NCI-H1417 treated with DMSO at 0.1 percent for 48 hours (cell line): ENCODE results near the gene UTP25.
"Not testable (repeated sequence)": the region's sequence is repeated elsewhere in the genome, so short reads cannot be mapped to it uniquely, and the experiment has no call there.

Experiments used
- DNase-seq: peaks from one replicate; lab custom pipeline; 2025; lab: John Stamatoyannopoulos, UW

UTP25 gene

DNA sequence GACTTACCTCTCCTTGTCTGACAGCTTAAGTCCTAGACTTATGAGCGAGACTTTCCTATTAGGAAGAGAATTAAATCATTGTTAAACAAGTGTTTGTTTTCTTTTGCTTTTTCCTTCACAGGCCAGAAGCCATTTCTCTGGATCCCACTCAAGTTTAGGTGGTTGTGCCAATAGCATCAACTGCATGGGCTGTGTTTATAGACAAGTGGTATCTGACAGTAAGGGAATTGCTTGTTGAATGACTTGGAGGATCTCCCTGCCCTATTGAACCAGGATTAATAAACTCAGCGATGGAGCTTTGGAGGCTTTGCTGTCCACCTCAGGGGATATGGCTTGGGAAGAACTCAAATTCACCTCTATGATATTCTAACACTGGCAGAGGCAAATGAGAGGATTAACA, 43.7 kb downstream of the UTP25 start:
- no peak for DNase-seq

DNA sequence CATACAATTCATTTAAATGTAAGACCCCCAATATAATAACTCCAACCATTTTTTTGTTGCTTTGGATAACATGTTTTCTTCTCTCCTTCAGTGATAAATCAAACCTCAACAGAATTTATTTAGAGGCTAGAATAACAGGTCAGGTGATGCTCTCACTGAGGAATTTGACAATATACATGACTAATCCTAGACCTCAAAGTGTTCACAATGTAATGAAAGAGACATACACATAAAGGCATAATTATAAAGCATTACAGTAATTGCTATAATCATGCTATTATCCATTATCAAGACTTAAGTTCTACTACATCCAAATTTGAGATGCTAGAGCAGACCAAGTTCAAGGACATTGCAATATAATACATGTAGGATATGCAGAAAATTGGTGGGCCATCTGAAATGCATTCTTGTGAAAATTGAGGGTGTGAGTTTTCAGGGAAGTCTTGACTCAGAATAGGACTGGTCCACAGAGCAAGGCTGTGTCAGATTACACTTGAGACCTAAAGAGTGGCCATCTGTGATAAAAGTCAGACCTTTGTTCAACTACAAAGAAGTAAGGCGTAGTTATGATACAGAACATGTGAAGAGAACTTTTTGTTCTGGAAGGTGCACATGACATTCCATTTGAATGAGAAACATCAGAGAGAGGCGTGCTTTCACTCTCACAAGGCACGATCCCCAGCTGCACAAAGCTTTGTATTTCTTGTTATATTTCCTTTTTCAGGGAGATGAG, 45.5 kb downstream of the UTP25 start:
- no peak for DNase-seq

DNA sequence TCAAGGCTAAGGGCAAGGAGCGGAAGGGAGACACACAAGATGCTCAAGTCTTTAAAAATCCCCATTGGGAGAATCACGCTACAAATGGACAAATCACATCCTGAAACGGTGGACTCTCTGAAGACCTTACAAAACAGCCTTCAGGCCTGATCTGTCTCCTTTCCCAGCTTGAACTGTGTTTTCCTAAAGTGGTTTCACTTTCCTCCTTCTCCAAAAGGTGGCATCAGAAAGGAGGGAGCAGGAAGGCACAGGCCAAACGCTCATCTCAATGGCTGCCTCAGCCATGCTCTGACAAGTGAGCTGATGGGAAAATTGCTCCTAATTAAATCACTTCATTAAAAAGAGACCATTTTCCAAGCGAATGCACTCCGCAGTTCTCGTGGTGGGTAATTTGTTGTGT, 47.7 kb downstream of the UTP25 start:
- DNase-seq: peak; percentile 60

DNA sequence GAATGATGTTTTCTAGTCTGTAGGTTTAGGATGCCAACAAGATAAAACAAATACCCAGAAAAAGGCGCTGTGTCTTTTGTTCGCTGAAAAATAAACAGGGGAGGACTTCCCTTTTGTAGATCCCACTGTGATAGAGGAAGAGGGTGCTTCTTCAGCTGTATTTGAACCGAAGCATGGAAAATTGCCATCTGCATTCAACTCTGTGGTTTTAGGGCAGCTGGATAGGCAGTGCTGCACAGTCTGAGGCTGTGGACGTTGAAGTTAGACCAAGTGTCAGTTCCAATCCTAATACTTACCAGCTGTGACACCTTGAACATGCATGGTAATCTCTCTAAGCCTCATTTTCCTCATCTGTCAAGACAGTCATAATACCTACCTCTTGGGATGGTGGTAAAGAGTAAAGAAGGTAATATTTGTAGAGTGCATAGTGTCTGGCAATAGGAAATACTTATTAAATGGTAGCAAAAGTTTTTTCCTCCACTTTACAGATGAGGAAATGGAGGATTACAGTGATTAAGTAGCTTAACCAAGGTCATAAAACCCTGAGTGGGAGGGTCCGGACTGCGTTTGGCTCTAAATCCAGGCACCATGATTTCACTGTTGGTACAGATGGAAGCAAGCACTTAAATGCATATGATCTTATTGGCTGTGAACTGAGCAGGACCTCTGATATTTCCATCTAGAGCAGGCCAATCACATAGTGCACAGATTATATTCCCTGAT, 48.5 kb downstream of the UTP25 start:
- no peak for DNase-seq

DNA sequence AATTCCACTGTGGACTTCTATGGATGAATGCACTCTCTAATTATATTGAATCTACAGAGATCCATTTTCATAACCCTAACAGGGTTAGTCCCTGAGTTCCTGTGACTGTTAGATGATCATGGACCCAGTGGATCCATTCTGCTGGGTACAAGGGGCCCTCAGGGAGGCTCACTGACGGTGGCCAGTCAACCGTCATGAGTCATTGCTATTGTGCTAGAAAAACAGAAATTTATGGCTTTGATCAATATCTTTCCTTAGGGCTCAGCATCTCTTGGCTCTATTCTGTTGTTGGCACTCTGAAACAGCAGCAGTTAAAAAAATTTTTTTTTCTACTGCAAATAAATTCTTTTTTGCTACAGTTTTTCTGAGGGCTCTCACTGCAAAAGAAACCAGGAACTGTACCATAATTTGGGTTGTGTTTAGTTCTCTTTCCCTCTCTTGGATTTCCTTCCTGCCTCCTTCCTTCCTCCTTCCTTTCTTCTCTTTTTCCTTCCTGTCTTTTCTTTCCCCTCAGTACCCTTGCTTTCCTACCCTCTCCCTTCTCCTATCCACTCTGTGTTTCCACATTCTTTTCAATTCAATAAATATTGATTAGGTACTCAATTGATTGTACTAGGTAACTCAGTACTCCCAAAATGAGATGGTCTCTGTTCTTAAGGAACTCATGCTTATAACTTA, 49.5 kb downstream of the UTP25 start:
- no peak for DNase-seq

DNA sequence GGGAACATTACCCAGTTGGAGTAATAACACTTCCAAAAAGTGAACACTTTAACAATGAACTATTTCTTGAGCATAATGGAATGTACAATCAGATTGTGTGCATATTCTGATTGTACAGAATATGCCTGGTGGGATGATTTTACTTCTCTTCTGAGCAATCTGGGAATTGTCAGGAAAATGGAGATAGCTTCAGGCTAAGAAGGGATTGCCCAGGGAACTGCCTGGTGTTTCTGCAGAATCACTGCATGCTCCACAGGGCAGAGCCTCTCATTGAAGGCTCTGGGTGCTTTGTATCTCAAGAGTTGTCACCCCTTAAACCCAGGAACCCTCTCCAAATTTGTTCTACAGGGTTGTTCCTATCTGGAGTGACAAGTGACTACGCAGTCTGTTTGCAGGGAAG, 51.2 kb downstream of the UTP25 start:
- no peak for DNase-seq

DNA sequence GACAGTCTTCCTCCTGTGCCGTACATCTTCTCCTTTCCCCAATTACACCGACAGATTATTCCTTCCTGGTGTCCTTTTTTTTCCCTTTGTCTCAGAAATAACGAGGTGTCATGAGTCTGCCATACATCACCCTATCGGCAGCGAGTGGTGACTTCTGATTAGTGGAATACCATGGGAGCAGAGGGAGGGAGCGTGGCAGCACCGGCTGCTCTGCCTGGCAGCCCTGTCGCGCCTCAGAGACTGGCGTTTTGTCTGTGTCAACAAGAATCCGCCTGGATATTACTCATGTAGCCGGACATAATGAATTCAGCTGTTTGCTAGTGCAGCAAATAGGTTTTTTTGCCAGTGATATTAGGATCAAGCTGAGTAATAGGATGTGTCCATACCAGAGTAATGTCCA, 51.8 kb downstream of the UTP25 start:
- peak; percentile 76 for DNase-seq

DNA sequence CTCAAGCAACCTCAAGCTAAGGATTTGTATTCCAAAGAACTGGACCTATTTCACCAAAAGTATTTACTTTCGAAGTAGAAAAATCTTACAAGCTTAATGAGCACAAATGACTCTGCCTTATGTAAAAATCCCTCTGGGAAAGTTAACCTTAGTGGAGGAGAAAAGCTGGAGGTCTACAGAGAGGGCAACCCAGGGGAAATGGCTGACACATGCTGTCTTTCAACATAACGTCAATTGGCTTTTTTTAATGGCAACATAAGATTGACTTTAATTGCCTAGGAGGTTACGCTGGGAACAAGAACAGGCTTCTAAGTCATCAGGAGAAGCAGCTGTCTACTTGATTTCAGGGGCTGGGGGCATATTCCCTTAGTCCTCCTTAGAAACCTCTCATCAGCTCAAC, 52.3 kb downstream of the UTP25 start:
- no peak for DNase-seq

DNA sequence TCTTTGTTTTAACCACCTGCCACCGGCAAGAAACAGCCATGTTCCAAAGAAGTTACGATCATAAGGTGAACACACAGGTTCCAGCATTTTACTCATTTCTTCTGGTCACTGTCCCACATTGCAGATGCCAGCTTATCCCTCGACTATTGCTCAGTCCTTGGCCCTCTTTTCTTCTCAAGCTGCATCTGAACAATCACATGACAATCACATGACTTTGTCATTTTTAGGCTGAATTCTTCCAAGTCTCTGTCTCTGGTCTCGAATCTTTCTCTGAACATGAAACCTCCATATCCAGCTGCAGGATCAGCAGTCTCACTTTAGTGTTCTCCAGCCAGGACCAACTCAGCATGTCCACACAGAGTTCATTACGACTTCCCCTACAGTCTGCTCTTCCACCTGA, 53.8 kb downstream of the UTP25 start:
- DNase-seq: no peak

DNA sequence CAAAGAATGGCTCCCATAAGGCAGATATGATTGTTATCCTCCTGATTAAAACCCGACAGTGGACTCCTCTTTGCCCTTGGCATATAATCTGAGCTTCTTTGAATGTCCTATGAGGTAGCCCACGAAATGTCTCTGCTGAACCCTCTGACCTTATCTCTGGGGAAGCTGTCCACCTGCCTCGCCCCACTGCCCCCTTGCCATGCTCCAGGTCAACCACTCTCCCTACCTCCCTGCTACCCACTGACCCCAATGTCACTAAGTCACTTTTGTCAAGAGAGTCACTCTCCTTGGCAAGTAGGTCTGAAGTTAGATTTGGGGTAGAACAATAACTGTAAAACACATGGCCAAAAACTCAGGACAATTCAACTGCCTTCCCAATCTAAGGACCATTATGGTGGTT, 54.5 kb downstream of the UTP25 start:
- no peak for DNase-seq

DNA sequence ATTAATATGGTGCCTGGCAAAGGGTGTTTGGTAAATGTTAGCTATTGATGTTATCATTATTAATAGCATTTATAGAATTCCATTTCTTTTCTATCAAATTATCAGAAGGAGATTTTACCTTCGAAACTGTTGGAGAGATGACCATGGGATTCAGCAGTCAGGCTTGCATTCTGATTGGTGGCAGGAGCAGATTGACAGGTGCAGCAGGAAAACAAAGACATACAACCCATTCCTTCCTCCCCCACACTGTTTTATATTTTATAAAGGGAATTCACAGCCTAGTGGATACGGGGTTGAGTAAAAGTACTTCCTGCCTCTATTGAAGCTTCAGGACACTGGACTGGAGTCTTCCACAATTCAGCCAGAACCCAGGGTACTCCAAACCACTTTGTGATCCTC, 55.2 kb downstream of the UTP25 start:
- no peak for DNase-seq

DNA sequence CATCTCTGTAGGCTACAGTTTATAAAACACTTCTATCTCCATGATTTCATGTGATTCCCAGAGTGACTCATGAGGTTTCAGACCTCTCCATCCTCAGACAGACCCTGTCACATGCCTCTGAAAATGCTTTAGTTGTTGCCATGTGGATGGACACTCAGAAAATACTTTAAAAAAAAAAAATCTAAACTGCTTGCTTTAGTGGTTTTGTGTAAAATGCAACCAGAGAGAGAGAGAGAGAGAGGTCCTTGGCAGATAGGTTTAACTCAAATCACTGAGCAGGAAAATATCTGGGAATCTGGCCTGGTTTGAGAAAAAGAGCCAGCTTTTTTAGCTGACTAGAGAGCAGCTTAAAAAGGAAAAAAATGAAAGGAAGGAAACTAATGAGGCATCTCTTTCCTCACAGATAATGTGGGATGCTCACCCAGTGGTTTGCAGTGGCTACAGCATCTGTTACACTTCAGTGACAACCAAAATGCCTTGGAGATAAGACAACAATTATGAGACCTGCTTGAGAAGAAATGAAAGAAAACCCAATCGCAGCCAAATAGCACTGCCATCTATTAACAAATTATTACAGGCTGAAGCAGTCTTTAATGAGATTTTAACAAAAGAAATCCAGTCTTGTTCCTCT, 55.7 kb downstream of the UTP25 start:
- no peak for DNase-seq

DNA sequence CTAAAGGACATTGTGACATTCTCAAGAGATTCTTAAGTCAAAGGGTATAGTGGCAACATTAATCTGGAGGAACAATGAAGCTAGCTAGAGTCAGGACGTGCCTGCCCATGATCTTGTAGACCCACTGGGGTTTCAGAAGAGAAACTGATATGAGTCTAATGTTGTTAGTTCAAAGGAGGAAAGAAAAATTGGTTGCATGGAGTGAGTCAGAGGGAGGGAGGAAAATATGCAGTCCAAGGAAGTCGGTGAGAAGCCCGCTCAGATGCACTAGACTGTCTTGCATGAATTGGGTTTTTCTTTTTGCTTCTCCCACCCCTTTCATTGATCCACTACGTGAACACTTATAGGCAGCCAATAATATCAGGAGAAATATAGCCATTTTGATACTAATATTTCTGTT, 56.5 kb downstream of the UTP25 start:
- no peak for DNase-seq

DNA sequence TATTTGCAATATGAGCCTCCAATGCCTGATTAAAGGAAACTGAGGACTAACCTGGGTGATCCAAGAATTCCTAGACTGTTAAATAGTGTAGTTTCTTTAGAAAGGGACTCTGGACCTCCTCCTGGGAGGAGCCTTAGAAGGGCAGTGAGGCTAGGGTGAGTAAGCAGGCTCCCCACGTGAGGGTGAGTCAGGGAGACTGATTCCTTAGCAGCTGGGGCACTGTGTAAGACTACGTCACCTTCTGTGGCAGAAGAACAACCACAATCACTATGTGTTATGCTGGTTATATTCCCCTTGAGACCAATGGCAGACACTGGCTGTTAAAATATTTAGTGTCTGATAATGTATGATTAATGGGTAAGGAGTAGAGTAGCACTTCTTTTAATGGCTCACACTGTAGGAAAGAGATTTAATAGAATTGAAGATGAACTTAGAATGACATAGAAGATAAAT, 56.9 kb downstream of the UTP25 start:
- DNase-seq: no peak

DNA sequence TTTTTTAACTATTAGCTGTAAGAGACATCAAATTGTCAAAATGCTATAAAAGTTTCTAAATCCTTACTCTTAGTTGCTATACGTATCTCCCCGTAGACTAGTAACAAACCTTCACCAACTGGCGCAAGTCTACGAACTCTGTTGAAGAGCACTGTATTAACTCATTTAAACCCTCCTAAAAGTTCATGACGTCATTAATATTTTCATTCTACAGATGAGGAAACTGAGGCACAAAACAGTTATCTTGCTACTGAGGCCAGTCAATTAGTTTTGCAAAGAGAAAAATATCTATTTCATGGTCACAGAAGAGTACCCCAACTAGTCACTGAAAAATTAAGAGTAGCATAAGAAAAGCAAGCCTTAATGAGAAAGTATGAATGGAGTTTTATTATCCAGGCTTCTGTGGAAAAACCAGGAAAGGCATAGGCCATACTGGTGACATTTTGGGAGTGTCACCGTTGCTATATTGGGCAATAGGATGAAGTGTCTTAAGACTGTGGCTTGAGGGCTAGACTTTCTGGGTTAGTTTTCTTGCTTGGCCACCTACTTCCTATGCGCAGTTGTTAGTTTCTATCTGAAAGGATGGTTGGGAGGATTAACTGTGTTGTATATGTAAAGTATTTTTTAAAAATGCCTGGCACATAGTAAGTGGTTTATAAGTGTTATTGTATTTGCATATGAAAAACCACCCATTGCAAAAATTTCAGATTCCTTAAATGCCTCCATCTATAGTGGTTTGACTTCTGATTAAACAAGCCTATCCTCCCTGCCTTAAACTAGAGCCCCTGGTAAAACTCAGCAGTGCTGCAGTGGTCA, 57.8 kb downstream of the UTP25 start:
- no peak for DNase-seq

DNA sequence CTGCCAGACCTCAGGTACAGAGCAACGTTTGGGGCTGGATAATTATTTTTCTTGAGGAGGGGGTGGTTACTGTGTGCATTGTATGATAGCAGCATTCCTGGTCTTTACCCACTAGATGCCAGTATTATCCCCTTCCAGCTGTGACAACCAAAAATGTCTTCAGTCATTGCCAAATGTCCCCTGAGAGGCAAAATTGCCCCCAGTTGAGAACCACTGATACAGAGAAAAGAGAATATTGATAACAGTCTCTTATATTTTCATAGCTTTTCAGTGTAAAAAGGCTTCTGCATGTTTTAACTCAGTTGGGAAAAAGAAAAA, 58.4 kb downstream of the UTP25 start:
- DNase-seq: no peak

DNA sequence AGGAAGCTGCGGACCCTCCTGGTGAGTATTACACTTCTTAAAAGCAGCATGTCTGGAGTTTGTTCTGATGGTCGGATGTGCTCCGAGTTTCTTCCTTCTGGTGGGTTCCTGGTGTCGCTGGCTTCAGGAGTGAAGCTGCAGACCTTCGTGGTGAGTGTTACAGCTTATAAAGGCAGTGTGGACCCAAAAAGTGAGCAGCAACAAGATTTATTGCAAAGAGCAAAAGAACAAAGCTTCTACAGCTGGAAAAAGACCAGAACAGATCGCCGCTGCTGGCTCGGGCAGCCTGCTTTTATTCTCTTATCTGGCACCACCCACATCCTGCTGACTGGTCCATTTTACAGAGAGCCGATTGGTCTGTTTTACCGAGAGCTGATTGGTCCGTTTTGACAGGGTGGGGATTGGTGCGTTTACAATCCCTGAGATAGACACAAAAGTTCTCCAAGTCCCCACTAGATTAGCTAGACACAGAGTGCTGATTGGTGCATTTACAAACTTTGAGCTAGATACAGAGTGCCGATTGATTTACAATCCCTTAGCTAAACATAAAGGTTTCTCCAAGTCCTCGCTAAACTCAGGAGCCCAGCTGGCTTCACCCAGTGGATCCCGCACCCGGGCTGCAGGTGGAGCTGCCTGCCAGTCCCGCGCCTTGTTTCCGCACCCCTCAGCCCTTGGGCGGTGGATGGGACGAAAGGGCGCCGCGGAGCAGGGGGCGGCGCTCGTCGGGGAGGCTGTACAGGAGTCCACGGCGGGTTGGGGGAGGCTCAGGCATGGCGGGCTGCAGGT, 60.7 kb downstream of the UTP25 start:
- DNase-seq: not testable (repeated sequence)

DNA sequence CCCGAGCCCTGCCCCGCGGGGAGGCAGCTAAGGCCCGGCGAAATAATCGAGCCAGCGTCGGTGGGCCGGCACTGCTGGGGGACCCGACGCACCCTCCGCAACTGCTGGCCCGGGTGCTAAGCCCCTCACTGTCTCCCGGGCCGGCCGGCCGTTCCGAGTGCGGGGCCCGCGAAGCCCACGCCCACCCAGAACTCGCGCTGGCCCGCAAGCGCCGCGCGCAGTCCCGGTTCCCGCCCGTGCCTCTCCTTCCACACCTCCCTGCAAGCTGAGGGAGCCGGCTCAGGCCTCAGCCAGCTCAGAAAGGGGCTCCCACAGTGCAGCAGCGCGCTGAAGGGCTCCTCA, 61.3 kb downstream of the UTP25 start:
- no peak for DNase-seq

DNA sequence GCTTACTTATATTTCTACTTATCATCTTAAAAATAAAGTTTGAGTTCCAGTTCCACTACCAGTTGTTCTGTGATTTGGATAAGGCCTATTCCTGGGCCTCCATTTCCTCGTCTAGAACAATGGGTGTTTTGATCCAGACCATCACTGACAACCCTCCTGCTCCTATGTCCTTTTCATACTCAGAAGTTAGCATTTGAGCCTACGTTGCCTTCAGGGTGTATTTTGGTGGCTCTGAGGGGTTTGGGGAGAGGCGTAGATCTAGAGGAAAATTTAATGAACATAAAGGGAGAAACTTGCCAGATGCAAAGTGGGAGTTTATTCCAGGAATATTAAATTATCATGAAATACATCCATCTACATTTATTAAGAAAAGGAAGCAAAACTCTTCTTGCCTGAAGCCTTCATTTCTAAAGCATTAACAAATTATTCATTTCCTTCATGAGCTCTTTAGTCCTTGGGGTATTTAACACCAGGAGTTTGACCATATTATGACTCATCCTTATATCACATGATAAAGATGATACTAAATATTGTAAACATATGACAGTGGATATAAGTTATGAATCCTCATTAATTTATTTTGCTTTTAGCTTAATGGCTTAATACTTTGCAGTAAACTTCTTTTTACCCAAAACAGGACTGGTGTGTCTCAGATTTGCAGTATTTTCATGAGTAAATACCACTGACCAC, 63.0 kb downstream of the UTP25 start:
- DNase-seq: no peak

DNA sequence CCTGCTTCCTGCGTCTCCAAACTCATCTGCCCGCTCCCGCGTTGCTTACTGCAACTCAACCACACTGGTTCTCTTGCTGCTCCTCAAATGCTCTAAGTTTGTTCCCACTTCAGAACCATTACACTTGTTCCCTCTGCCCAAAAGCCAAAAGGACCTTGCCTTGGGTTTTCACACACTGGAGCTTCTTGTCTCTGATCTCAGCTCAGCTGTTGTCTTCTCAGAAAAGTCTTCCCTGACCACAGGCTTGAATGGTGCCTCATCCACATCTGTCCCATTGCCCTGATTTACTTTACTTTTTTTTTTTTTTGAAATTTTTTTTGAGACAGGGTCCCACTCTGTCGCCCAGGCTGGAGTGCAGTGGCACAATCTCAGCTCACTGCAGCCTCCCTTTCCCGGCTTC, 66.0 kb downstream of the UTP25 start:
- DNase-seq: no peak

DNA sequence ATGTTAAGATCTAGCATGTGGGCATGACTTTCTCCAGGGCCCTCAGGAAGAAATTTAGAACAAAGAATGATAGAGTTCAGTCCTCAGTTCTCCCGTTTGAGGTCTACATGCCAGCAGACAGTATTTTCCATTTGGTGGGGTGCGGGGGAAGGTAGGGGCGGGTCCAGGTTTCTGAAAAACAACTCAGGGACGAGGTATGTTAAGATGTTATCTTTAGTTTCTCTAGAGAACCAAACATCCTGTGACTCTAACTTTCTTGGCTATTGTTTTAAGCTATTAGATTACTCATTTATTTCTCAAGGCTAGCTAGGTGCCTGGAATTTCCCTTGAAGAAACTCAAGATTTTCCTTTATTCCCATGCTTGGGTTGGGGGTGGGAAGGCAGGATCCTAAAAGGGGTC, 67.9 kb downstream of the UTP25 start:
- DNase-seq: no peak
